Stimulated activated CD4-positive, alpha-beta T cell treated with anti-CD3 and anti-CD28 coated beads, Interleukin-2, amount 100 ng/mL, for 24 hours (primary cell): ENCODE measurements around the gene STAG2.
"Not testable (repeated sequence)": the region's sequence is repeated elsewhere in the genome, so short reads cannot be mapped to it uniquely, and the experiment has no call there.

Experiments
- DNase-seq, 2 donors: peaks; one replicate each; pipeline ENCODE4 v3.0.0-alpha.2; 2020

The STAG2 gene

DNA sequence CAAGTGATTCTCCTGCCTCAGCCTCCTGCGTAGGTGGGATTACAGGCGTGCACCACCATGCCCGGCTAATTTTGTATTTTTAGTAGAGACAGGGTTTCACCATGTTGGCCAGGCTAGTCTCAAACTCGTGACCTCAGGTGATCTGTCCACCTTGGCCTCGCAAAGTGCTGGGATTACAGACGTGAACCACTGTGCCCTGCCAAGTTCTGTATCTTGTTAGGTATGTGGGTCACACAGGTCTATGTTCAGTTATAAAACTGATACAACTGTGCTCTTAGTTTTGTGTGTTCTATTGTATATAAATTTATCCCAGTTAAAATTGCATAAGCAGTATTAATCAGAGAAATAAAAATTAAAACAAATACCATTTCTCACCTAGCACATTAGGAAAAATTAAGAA is 122.9 kb downstream of the STAG2 start:
- not testable (repeated sequence) for DNase-seq

DNA sequence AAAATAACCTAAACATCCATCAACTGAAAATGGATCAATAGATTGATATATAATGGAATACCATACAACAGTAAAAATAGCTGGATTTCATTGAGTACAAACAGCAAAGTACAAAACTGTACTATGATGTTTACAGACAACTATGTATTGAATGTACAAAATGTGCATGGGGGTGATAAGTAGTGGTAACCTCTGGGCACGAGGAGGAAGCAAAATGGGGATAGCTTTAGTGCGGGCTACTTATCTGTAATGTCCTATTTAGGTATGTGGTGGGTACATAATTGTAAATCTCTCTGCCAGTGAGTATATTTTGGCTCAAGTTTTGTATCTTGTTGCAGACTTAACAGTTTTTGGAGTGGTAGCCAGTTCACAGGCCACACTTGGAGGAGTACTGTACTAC is 123.6 kb downstream of the STAG2 start:
- DNase-seq: no peak

DNA sequence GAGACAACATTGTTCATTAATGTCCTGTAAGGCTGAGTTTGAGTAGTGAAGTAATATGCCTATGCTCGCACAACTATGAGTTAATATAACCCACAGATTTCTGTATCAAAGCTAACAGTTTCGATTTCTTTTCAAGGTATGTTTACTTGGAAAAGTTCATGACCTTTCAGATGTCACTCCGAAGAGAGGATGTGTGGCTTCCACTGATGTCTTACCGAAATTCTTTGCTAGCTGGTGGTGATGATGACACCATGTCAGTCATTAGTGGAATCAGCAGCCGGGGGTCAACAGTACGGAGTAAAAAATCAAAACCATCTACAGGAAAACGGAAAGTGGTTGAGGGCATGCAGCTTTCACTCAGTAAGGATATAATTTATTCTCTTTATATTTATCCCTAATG is 124.9 kb downstream of the STAG2 start:
- peak; percentile 9 to 19 for DNase-seq

DNA sequence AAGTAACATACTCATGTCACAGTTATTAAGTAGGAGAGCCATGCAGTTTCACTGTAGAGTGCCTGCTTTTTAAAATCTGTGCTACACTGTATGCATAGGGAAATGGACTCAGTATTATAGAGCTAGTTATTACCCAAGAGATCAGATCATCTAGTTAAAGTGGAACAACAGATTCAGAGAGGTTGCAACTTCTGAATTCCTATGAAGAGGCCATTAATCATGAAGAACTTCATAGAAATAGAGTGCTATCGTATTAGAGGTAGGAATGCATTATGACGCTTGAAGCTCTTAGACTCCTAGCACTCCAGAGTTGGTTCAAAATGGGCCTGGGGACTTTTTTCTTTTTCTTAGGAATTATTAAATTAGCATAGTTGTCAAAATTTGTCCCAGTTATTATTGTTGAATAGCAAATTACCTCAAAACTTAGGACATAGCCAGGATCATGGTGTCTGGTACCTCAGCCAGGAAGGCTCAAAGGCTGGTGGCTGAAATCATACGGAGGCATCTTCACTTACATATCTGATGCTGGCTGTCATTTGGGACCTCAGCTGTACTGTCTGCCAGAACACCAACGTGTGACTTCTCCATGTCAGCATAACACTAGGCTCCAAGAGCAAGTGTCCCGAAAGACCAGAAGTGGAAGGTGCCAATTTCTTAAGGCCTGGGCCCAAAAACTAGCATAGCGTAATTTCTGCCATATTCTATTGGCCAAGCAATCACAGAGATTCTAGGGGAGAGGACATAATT is 125.7 kb downstream of the STAG2 start:
- no peak for DNase-seq

DNA sequence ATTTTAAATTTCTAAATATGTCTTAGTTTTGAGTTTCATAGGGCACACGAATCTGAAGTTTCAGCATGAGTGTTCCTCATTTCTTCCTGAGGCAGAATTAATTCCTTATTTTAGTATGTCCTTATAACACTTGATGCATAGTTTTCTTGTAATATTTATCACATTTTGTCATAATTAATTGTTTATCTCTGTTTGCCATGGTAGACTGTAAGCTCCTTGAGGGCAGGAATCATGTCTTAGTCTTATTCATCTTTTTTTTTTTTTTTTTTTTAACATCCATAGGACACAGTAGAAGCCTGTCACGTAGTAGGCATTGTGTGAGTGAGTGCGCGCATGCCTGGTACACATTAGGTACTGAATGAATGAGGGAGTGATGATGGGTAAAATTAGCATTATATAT is 131.7 kb downstream of the STAG2 start:
- DNase-seq: no peak

DNA sequence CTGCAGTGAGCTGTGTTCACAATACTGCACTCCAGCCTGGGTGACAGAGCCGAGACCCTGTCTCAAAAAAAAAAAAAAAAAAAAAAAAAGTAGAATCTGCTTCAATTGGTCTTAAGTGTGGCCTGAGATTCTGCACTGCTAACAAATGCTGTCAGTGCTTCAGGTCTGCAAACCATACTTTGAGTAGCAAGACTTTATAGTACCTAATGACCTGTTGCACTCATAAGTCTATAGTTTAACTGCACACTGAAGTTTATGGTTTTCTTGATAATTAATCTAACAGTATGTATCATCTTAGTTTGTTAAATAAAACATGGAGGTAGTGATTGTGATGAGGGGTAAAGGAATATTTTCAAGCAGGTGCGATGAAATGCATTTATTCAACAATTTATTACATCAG is 135.6 kb downstream of the STAG2 start:
- DNase-seq: no peak

DNA sequence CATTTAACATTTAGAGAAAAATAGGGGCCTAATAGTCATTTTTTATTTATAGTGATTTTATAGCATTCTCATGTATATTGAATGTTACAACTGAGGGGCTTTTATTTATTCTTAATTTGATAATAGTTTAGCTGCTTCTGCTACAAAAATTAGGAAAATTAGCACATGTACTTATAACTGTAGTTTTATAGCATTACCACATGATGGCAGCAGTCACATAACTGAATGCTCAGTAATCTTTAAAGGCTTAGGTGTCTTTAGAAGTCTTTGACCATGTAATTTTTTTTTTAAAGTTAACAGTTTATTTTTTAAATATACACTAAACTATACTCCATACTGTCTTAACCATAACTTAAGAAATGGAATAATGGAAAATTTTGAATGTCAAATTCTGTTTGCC is 136.6 kb downstream of the STAG2 start:
- no peak for DNase-seq

DNA sequence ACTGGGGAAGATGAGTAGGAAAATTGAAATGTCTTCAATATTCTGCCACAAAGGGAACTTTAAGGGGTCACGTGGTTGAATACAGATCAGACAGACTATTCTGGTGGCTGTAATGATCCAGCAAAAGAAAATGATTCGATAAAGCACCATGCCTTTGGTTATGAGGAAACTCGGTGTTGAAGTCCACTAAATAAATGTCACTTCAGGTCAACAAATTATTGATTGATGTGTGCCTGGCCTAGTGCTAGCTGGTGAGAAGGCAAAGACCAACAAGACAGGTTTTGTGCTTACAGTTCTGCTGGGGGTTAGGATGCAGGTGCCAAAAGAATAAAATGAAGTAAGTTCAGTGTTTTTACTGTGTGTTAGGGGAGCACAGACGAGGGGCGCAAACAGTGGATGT is 142.5 kb downstream of the STAG2 start:
- DNase-seq: no peak

DNA sequence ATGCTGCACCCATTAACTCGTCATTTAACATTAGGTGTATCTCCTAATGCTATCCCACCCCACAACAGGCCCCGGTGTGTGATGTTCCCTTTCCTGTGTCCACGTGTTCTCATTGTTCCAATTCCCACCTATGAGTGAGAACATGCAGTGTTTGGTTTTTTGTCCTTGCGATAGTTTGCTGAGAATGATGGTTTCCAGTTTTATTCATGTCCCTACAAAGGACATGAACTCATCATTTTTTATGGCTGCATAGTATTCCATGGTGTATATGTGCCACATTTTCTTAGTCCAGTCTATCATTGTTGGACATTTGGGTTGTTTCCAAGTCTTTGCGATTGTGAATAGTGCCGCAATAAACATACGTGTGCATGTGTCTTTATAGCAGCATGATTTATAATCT is 143.0 kb downstream of the STAG2 start:
- DNase-seq: not testable (repeated sequence)

DNA sequence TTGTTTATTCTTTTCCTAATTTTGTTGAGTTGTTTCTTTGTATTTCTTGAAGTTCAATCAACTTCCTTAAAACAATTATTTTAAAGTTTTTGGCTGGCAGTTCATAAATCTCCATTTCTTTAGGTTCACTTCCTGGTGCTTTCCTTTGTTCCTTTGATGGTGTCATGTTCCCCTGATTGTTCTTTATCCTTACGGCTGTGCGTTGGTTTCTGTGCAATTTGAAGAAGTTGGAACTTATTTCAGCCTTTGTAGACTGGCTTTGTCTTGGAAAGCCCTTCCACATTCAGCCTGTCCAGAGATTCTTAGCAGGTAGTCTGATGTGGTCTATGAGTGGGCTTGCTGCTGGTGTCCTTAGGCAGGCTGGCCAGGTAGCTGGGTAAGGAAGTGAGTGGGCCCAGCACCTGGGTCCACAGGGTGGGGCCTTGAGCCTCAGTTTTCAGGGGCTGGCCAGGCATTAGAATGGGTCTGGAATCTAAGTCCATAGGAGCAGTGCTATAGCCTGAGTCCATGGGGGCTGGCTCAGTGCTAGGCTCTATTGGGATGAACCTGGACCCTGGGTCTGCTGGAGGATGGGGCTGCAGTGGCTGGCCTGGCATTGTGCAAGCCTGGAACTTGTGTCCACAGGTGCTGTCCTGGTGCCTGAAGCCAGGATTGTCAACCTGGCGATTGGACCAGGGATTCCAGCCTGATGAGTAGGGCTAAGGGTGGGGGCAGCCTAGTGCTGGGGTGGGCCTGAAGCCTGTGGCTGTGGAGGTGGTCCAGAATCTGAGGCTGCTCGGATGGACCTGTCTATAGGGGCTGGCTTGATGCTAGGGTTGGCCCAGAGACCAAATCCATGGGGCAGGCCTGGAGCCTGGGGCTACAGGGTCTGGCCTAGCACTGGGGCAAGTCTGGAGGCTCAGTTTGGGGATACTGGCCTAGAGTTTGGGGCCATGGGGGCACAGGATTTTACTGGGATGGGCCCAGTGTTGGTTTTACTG is 152.4 kb downstream of the STAG2 start:
- DNase-seq: no peak

DNA sequence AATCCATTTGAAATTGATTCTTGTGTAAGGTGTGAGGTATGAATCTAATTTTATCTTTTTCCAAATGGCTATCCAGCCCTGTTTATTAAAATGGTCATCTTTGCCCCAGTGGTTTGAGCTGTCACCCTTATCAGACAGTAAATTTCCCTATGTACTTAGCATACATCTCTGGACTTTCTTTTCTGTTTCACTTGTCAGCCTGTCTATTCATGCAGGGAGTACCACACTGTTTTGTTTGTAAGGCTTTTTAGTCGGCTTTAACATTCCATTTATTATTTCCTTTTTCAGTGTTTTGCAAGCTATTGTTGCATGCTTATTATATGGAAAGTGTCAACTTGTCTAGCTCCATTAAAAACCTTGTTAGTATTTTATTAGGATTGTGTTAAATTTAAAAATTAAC is 155.8 kb downstream of the STAG2 start:
- DNase-seq: no peak

DNA sequence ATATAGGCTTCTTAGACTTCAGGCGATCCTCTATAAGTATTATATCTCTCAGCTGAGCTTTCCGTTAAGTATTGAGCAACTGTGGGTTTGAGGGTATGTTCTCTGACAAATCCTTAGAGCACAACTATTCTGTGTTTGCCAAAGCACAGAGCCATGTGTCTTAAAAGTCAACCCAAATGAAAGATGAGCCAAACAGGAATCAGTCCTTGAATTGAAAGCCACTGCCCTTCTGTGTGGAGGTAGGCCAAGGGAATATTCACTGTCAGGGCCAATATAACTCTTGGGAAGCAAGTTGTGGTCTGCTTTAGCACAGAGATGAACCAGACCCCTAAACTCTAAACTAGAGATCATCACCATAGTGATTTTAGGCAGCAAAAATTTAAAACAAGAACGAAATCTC is 164.0 kb downstream of the STAG2 start:
- DNase-seq: no peak

DNA sequence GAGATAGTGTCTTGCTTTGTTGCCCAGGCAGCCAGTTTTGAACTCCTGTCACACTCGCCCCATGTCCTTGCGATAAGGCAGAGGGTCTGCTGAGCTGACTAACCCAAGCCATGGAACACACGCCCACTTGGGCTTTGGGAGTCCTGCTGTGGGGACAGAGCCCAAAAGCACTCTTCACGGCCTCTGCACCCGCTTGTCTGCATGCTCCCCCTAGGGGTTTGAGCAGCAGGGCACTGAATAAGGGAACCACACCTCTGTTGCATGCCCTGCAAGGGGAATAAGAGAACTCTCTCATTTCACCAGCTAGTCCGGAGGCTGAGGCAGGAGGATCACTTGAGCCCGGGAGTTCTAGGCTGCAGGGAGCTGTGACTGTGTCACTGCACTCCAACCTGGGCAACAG is 166.0 kb downstream of the STAG2 start:
- DNase-seq: no peak

DNA sequence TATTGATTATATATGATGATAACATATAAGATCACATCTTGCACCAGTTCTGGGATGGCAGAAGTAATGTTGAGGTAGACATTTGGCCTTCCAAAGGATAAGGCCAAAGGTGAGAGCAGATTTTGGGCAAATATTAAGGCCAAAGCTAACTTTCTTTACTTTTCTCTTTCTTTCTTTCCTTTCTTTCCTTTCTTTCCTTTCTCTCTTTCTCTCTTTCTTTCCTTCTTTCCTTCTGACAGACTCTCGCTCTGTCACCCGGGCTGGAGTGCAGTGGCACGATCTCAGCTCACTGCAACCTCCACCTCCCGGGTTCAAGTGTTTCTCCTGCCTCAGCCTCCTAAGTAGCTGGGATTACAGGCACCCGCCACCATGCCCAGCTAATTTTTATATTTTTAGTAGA is 170.9 kb downstream of the STAG2 start:
- not testable (repeated sequence) for DNase-seq

DNA sequence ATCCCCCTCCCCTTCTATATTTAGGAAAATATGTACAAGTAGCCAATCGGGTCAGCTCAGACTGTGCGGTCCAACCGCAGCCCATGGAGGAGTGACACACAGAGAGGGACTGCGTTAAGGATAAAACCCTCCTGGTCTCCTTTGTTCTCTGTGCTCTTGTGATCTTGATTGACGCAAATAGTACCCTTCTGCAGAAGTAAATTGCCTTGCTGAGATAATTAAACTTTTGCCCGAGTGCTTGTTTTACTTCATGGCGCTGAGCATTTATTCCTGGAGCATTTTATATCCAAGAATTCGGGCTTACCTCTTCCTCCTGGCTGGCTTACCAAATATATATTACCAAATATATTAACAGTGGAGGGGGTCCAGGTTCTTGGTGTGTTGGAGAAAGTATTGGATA is 184.2 kb downstream of the STAG2 start:
- no peak for DNase-seq

DNA sequence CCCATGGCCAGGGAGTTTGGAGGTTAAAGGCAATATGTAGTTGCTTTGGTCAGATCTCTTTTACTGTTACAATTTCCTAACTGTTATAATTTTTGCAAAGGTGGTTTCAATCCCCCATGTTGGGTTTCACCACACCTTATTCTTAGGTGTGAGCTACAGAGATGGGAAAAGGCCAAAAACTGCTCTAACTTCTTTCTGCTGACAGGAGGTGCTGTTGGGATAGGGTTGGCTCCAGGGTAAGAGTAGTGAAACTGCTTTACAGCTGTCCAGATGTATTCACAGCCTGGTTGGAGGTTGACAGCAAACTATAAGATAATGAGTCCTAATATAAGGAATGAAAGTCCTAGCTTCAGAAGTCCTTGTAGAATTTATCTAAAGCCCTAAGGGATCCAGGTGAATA is 189.7 kb downstream of the STAG2 start:
- no peak for DNase-seq
